SK-N-DZ (cell line): ENCODE measurements around the gene ALOX12B.
"Not testable (repeated sequence)": the region's sequence is repeated elsewhere in the genome, so short reads cannot be mapped to it uniquely, and the experiment has no call there.

ENCODE experiments used
- DNase-seq: peaks from one replicate; pipeline ENCODE4 v3.0.0-alpha.2; 2015; ENCODE audit warnings: low spot score
- small RNA-seq, 2 experiments: library from RNA; depleted of rRNA; stranded (forward); fragments of <200 nt; gene quantifications; one replicate each; pipeline ENCODE3, GENCODE V24; 2014

ALOX12B gene

GRCh38 chr17:8046929-8047768 is 40.4 kb downstream of the ALOX12B start:
- DNase-seq = no peak

DNA sequence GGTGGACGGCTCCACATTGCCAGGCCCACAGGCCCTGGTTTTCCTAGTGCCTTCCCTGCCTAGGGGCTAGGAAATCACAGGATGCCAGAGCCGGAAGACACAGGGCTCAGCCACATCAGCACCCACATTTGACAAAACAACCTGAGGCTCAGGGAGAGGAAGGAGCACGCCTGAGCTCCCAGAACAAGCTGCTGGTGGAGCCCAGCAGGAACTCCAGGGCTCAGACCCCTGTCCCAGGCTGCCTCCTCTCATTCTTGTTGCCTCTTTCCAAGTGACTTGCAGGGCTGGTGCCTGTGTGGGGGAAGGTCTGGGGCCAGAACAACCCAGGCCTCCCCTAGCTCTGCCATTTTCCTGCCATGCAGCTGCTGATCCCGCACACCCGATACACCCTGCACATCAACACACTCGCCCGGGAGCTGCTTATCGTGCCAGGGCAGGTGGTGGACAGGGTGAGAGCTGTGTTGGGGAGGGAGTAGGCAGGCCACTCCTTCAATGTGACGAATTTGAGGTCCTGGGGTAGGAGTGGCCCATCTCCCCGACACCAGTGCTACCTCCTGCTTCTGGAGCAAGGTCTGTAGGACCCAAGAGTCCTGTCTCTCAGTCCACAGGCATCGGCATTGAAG is 41.1 kb downstream of the ALOX12B start:
- no peak for DNase-seq

- DNase-seq = no peak
Measured at GRCh38 chr17:8044819-8045810, 42.4 kb downstream of the ALOX12B start.

DNA sequence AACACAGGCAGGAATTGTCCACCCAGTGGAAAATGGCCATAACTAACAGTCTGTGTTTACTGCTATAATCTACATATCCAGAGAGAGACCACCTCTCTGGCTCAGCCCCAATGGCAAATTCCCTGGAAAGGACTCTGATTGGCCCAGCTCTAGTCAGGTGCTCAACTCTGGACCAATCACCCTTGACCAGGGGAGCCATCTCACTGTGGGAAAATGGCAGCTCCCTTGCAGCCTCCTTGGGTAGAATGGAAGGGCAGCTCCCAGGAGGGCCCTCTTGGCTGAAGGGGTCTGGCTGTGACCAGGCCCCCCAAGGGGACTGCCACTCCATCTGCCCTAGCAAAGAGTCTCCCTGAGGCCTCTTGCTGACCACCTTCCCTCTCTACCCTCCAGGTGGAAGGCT is 45.5 kb downstream of the ALOX12B start:
- no peak for DNase-seq

DNA sequence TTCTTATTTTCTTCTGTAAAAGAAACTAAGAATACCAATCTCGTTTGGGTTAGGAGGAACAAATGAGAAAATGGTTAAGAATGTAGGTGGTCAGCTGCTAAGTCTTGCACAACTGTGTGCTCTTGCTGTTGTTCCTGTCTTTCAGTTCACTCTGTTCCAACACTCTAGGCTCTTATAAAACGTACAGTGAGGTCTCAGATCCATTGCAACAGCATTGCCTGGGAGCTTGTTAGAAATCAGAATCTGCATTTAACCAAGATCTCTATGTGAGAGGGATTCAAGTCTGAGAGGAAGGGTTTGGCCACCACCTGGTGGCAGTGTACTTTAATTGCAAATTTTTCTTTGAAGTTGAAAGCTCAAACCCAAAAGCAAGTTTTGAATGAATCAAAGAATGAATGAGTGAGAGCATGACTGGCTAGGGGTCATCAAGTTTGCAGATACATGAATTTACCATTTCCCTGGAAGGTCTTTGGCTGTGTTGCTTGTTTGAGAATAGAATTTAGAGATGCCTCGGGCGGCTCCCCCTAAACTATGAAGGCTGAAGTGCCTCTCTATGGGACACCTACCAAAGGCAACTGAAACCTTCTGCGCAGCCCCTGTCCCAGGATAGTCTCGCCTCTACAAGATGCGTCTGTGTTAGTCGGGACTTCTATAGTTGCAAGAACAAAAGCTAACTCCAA is 46.1 kb downstream of the ALOX12B start:
- DNase-seq = peak; percentile 60

DNA sequence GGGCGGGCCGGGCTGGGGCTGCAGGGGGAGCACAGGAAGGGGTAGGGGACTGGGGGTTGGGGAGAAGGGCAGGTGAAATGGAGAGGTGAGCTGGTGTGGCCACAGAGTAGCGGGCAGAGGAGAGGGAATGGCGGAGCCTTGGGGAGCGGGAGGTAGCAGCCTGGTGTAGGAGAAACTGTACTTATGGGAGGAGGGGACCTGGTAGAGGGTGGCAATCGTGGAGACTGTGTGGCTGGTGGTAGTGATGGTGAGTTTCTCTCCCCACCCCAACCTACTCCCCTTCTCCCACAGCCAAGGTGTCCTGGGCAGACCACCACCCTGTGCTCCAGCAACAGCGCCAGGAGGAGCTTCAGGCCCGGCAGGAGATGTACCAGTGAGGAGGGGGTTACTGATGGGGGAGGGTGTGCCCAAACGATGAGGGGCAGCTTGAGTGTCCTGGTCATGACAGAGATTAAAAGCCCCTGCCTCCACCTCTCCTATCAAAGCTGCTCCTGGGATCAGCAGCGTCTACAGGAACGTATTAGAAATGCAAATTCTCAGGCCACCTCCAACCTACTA is 47.8 kb downstream of the ALOX12B start:
- DNase-seq = no peak

GRCh38 chr17:8038954-8039610 is 48.4 kb downstream of the ALOX12B start, which contains the start of gene ALOX15B:
ALOX15B (plus strand) TSS chr17:8039059; CDS start chr17:8039156, 97 bp downstream.
- DNase-seq = no peak

DNA sequence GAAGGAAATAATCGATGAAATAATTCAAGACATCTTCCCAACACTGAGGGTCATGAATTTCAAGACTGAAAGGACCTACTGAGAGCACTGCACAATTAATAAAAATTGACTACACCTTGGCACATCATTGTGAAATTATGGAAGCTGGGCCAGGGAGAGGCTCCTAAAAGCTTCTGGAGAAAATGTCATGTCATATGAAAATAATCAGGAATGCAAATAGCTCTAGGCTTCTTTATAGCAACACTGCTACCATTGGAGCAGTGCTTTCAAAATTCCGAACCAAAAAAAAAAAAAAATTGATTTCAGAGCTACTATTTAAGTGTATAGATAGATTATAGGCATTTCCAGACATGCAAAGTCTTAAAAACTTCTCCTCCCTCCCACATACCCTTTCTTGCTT is 55.1 kb downstream of the ALOX12B start:
- no peak for DNase-seq

GRCh38 chr17:8031950-8032349 is 55.6 kb downstream of the ALOX12B start:
- DNase-seq = no peak

DNA sequence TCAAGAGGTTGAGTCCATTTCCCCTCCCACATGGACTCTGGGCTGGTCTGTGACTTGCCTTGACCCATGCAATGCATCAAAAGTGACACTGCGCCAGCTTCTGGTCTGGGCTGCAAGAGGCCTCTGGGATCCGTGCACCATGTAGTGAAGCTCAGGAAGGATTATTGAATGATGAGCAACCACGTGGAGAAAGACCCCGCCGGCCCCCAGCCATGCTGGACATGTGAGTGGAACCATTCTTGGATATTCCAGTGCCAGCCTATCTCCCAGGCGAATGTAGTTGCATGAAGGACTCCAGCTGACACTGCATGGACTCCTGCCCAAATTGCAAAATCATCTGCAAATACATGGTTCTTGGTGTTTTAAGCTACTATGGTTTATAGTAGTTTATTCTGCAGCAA is 56.3 kb downstream of the ALOX12B start:
- no peak for DNase-seq

GRCh38 chr17:8029121-8029520 is 58.4 kb downstream of the ALOX12B start:
- no peak for DNase-seq

DNA sequence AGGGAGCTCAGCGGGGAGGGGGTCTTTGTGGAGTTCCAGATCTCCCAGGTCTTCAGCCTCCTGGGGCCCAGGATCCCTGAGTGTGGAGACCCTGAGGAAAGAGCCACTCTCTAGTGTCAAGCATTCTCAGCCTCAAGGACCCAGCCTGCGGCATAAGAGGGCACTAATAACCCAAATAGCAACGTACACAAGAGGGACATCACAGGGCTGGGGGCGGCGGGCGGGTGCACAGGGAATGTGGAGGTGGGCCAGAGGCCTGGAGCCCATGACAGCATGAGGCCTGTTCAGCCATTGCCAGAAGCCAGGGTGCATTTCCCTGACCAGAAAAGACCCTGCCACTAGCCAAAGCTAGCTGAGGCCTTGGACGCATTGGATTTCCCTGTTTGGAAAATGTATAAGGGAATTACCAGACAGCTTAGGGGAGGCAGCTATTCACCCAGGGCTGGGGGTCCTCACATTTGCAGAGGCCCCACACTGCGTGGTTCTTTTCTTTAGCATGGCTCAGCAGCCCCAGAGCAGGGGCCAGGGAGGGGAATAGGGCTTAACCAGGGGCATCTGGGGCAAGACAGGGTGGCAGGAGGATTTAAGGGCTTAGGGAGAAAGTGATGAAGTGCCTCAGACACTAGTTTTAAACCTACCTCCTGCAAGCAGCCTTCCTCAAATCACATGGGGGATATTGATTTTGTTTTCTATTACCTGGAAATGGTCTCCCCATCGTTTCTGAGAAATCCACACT is 62.2 kb downstream of the ALOX12B start:
- no peak for DNase-seq

DNA sequence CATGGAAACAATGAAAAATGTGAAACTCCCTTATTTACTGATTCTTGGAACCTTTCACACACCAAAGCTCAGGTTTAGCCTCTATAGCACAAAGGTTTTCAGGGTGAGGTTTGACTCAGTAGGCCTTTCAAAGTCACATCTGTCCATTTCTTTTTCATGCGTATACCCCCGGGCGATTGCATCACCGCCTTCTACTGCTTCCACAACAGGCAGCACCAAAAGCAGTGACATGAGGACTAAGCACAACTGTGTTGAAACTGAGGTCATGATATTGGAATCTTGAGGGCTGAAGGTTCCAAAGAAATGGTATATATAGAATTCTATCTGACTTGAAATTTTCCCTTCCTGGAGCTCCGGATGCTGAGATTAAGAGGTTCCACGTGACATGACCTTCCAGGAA is 63.4 kb downstream of the ALOX12B start:
- not testable (repeated sequence) for DNase-seq

Small RNA genes within 50 kb of the gene (small RNA-seq; reads per million reads assigned to genes)
- 0 reads per million in 2 experiments for gene MIR4314
